GM12878 (cell line): ENCODE data around the gene PKM. TPM values are rescaled to one million over a fixed set of nuclear protein-coding genes. Genes with fewer than 3 reads are reported as not detected.
A peak's percentile ranks its signal among the peaks of the same experiment; 100 is the strongest.

Experiments used
- ATAC-seq: fragments of 200-7000 bp; cut with Tn5 transposase; 3 replicates; pipeline ENCODE4 v1.9.1; 2020; ENCODE audit warnings: mild to moderate bottlenecking, moderate library complexity
- BruUV-seq: library from RNA; stranded (reverse); fragments of 400-500 nt; replicated peaks from 2 replicates; lab custom pipeline; 2021; lab: Mats Ljungman, UMichigan
- CTCF ChIA-PET: fragments of 300-600 bp; sonication (Branson Sonifier 250); formaldehyde crosslinking; extraction: SDS; loops from one replicate; lab custom pipeline; 2021; ENCODE audit warnings: inconsistent platforms; lab: Yijun Ruan, JAX
- POLR2A ChIA-PET: fragments of 350-600 bp; formaldehyde crosslinking; extraction: SDS; loops from one replicate; lab custom pipeline; 2021; ENCODE audit warnings: inconsistent platforms; lab: Charles Lee
- RAD21 ChIA-PET: fragments of 300-600 bp; sonication (Branson Sonifier 250); formaldehyde crosslinking; loops from one replicate; lab custom pipeline; 2023; ENCODE audit warnings: antibody characterized with exemption; ENCODE audit not compliant: unreplicated experiment; lab: Charles Lee
- SMC1A ChIA-PET: fragments of 300-600 bp; sonication (Branson Sonifier 250); formaldehyde crosslinking; loops from one replicate; lab custom pipeline; 2023; ENCODE audit not compliant: unreplicated experiment, uncharacterized antibody; lab: Charles Lee
- DNase-seq: peaks from one replicate; pipeline ENCODE4 v3.0.0-alpha.2; 2011; ENCODE audit warnings: low read depth, low spot score
- FAIRE-seq: peaks from 3 replicates; lab custom pipeline; 2011; peaks lifted over from hg19 to GRCh38; lab: Jason Lieb, UNC
- H2AFZ ChIP-seq: 2 replicates; pipeline ENCODE4 v1.6.0; 2011; ENCODE audit warnings: low read depth, low read length, control low read depth; ENCODE audit not compliant: control insufficient read depth
- H3K27ac ChIP-seq: 2 replicates; pipeline ENCODE4 v1.5.1; 2011; ENCODE audit warnings: control low read depth; ENCODE audit not compliant: control insufficient read depth, insufficient read depth
- H3K27me3 ChIP-seq, 2 experiments: replicated peaks in 1 of 2; 2 replicates each; pipeline versions ENCODE4 v1.6.0 to v1.6.1; 2011; ENCODE audit warnings: low read length in 1 of 2; ENCODE audit not compliant: control insufficient read depth in 2 of 2, insufficient read depth in 2 of 2
- H3K36me3 ChIP-seq, 2 experiments: 2 replicates each; pipeline ENCODE4 v1.5.1; 2011; ENCODE audit warnings: low read length in 1 of 2; ENCODE audit not compliant: control insufficient read depth in 2 of 2, insufficient read depth in 2 of 2
- H3K4me1 ChIP-seq: 2 replicates; pipeline ENCODE4 v1.6.1; 2011; ENCODE audit warnings: mild to moderate bottlenecking, low read length, moderate library complexity, mixed read lengths; ENCODE audit not compliant: control insufficient read depth, insufficient read depth
- H3K4me2 ChIP-seq: 2 replicates; pipeline ENCODE4 v1.6.0; 2011; ENCODE audit warnings: control low read depth; ENCODE audit not compliant: control insufficient read depth, insufficient read depth
- H3K4me3 ChIP-seq: fragments of 200-600 bp; sonication (generic); 2 replicates; pipeline ENCODE4 v1.5.1; 2016
- H3K79me2 ChIP-seq: 2 replicates; pipeline ENCODE4 v1.6.0; 2011; ENCODE audit warnings: low read length; ENCODE audit not compliant: control insufficient read depth, insufficient read depth
- H3K9ac ChIP-seq: 2 replicates; pipeline ENCODE4 v1.8.0; 2011; ENCODE audit warnings: low read length, control low read depth, mixed read lengths; ENCODE audit not compliant: control insufficient read depth, insufficient read depth
- H3K9me3 ChIP-seq: replicated peaks from 3 replicates; pipeline ENCODE4 v1.5.1; 2011; ENCODE audit warnings: mild to moderate bottlenecking, low read length; ENCODE audit not compliant: control insufficient read depth, insufficient read depth
- H4K20me1 ChIP-seq: 2 replicates; pipeline ENCODE4 v1.6.0; 2011; ENCODE audit not compliant: control insufficient read depth, insufficient read depth
- ASH2L ChIP-seq: fragments of 300-600, 200-600 bp; sonication (generic); IDR thresholded peaks from 2 replicates; pipeline ENCODE4 v1.6.1; 2017; ENCODE audit warnings: low read depth, mild to moderate bottlenecking, borderline replicate concordance
- CEBPB ChIP-seq, 2 experiments: fragments of 150-350 bp in 1 of 2; IDR thresholded peaks; 2 replicates each; pipeline ENCODE4 v1.6.1; 2012 to 2014; ENCODE audit warnings: low read depth in 2 of 2, low read length in 2 of 2, borderline replicate concordance in 1 of 2, inconsistent platforms in 1 of 2
- DPF2 ChIP-seq: fragments of 450-650 bp; IDR thresholded peaks from 2 replicates; pipeline ENCODE4 v1.6.1; 2017; ENCODE audit warnings: mild to moderate bottlenecking
- ESRRA ChIP-seq: IDR thresholded peaks from 2 replicates; pipeline ENCODE4 v1.6.1; 2012; ENCODE audit warnings: mild to moderate bottlenecking, low read length, improper control_type of control experiment
- KAT2A ChIP-seq: conservative IDR thresholded peaks from 2 replicates; pipeline ENCODE4 v1.6.1; 2011; ENCODE audit warnings: low read depth, low read length; ENCODE audit not compliant: control insufficient read depth
- MTA2 ChIP-seq: fragments of 450-650 bp; IDR thresholded peaks from 2 replicates; pipeline ENCODE4 v1.6.1; 2016; ENCODE audit warnings: low read depth, mild to moderate bottlenecking, moderate library complexity
- MYC ChIP-seq: IDR thresholded peaks from 2 replicates; pipeline ENCODE4 v1.6.1; 2011; ENCODE audit warnings: mild to moderate bottlenecking, low read length, moderate library complexity, inconsistent platforms; ENCODE audit not compliant: insufficient read depth, insufficient replicate concordance, insufficient read length, severe bottlenecking
- NFIC ChIP-seq: IDR thresholded peaks from 2 replicates; pipeline ENCODE4 v1.6.1; 2012; ENCODE audit warnings: low read depth, mild to moderate bottlenecking, inconsistent platforms, low read length, moderate library complexity
- NR2F1 ChIP-seq: fragments of 450-650 bp; conservative IDR thresholded peaks from 2 replicates; pipeline ENCODE4 v1.6.1; 2017; ENCODE audit warnings: mild to moderate bottlenecking
- PAX8 ChIP-seq: fragments of 450-650 bp; IDR thresholded peaks from 2 replicates; pipeline ENCODE4 v1.6.1; 2017; ENCODE audit warnings: mild to moderate bottlenecking, moderate library complexity
- RAD51 ChIP-seq: fragments of 450-650 bp; IDR thresholded peaks from 2 replicates; pipeline ENCODE4 v1.6.1; 2016; ENCODE audit warnings: moderate library complexity, mild to moderate bottlenecking, inconsistent platforms
- RBBP5 ChIP-seq: fragments of 200-600 bp; sonication (generic); conservative IDR thresholded peaks from 2 replicates; pipeline ENCODE4 v1.6.1; 2016
- SUZ12 ChIP-seq: fragments of 200-600 bp; sonication (generic); IDR thresholded peaks from one replicate; pipeline ENCODE4 v1.6.1; 2018; ENCODE audit warnings: antibody characterized with exemption, mild to moderate bottlenecking; ENCODE audit not compliant: unreplicated experiment
- ZBED1 ChIP-seq: IDR thresholded peaks from 2 replicates; pipeline ENCODE4 v1.6.1; 2016; ENCODE audit warnings: borderline replicate concordance
- WGBS: methylation state at CpG from one replicate; pipeline ENCODE4 v1.1.6; 2016; ENCODE audit warnings: low lambda C conversion rate; ENCODE audit not compliant: insufficient replicate concordance, insufficient coverage; ENCODE audit errors: missing lambda C conversion rate; 5-methylcytosine and 5-hydroxymethylcytosine counted together
- in situ Hi-C: fragments of 300-500 bp; cut with MboI; formaldehyde crosslinking; loops from 9 replicates; pipeline ENCODE4 v1.14.3; 2018; ENCODE audit warnings: mixed read lengths
- intact Hi-C: fragments of 100-400 bp; cut with micrococcal nuclease; formaldehyde crosslinking; loops from one replicate; pipeline ENCODE4 v1.14.2; 2022; ENCODE audit not compliant: unreplicated experiment
- polyA plus RNA-seq, 11 experiments: library from polyadenylated mRNA; depleted of rRNA in 4 of 11; unstranded in 6 of 11; stranded (reverse) in 5 of 11; fragments of >200 nt; fragmentation: Nextera tagmentation in 4 of 11; fragmentation: Illumina TruSeq in 1 of 11; extraction: Ambion mirVana in 4 of 11; extraction: Trizol in 1 of 11; gene quantifications; 1 replicate in 1 of 11; 2 replicates in 10 of 11; pipeline versions ENCODE4 v1.2.1 to v1.2.3, GENCODE V29; 2011 to 2016; ENCODE audit warnings: inconsistent platforms in 2 of 11, missing spikeins in 2 of 11, low read depth in 1 of 11
- total RNA-seq, 4 experiments: library from RNA; depleted of rRNA in 3 of 4; stranded (reverse); fragments of >200 nt in 3 of 4; fragmentation: Illumina TruSeq in 1 of 4; extraction: Trizol in 1 of 4; gene quantifications; 2 replicates each; pipeline versions ENCODE4 v1.2.1 to v1.2.3, GENCODE V29; 2013 to 2021
- TF ChIP-seq, protein P1 (sequence below): fragments of 450-650 bp; IDR thresholded peaks from 2 replicates; pipeline ENCODE4 v1.6.1; 2014; ENCODE audit warnings: mild to moderate bottlenecking
- TF ChIP-seq, protein P2 (sequence below): IDR thresholded peaks from 2 replicates; pipeline ENCODE4 v1.6.1; 2011; ENCODE audit warnings: borderline replicate concordance, low read depth, mild to moderate bottlenecking, moderate library complexity, low read length; ENCODE audit not compliant: insufficient read depth, poor library complexity, severe bottlenecking
- TF ChIP-seq, protein P3 (sequence below): IDR thresholded peaks from 2 replicates; pipeline ENCODE4 v1.6.1; 2012; ENCODE audit warnings: mild to moderate bottlenecking, low read depth, low read length

PKM gene
- total and polyA plus RNA-seq, 10 of the 15 experiments (the other 5 are each of a cell fraction or from before 2014, with no cell fraction given), result 491 to 2,011 (median 1,433) TPM

DNA sequence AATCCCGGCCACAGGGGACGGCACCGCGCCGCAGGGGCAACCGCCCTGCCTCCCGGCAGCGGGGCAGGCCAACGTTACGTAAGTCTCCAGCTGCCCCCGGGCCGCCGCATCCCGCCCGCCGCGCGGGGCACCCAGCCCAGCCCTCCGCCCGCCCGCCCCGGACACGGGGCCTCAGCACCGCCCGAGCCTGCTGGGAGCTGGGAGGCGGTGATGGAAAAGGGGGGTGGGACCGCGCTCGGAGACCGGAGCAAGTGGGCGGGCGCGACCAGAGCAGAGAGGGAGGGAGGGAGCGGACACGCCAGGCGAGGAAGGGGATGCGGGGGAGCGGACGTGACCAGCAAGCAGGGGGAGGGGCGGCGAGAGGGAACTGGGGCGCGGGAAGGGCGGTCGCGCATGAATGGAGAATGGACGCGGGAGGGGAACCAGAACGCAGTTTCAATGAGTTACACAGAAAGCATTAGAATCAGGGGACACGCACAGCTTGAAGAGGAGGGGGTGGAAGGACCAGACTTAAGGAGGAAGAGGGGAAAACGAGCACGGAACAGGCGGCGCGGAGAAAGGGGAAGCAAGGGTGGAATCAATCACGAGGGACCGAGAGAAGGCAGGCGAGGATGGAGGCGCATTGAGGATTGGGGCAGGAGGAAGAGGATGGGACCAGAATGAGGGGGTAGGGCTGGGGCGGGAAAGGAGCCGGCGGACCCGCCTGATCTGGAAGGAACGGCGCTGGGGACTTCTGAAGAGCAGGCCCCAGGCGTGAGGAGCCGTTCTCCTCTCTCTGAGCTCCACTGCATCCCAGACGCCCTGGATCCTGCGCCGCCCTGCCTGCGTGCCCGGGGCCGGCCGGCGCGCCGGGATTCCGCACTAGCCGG, 559 bp downstream of the PKM start:
- intact Hi-C loops (loop anchor here (1.0 kb wide), 1 partner anchor 42 kb away; the partner anchor contains the start of gene PARP6), in situ Hi-C loops (no loop called here)
- Histone ChIP-seq H3K27me3 (no peaks in the 10 kb centered on the region), H2AFZ (no peak overlapping the region), H3K79me2 (peaks cover 69% of the 10 kb centered on the region), H3K27ac (peak overlapping the region; percentile 97), H4K20me1 (no peaks in the 10 kb centered on the region), H3K4me3 (peak overlapping the region; percentile 96), H3K36me3 (peaks cover 0 to 11% of the 10 kb centered on the region in 2 experiments; a peak in 2 of 4 replicates), H3K4me1 (peaks cover 7% of the 10 kb centered on the region; the same call in 1 of the 2 replicates), H3K4me2 (peak overlapping the region; percentile 51; the same call in 1 of the 2 replicates), H3K9me3 (no peaks in the 10 kb centered on the region), H3K9ac (peak overlapping the region; percentile 95)
- SMC1A ChIA-PET, result interaction anchor here (1.2 kb wide), 1 partner anchor 28 kb away, joined by 4 read pairs; no protein-coding TSS in a partner anchor
- under 1% methylated on average over 52 of the region's 79 CpGs for WGBS
- DNase-seq, result peak; percentile 51
- RAD21 ChIA-PET, result interaction anchor here (0.6 to 1.6 kb wide), 4 partner anchors 29 to 1695 kb away, joined by 3 to 5 read pairs (median 4); no protein-coding TSS in a partner anchor
- no TSS peak for BruUV-seq
- FAIRE-seq, result no peak
- ATAC-seq, result peak; percentile 16
- POLR2A ChIA-PET, result interaction anchor here (0.5 to 2.2 kb wide), 6 partner anchors 10 to 1063 kb away, joined by 3 to 9 read pairs (median 3); no protein-coding TSS in a partner anchor
- CTCF ChIA-PET, result interaction anchor here (0.5 to 0.7 kb wide), 2 partner anchors 46 to 482 kb away, joined by 3 read pairs; no protein-coding TSS in a partner anchor
- TF ChIP-seq RAD51 (no peak), KAT2A (no peak), RBBP5 (no peak), PAX8 (no peak; the same call in 1 of the 2 replicates), CEBPB (IDR thresholded peaks at IDR 0.05; ENCODE audit: borderline replicate concordance in 1 of 2, low read depth in 2 of 2, low read length in 2 of 2) (no peak), ASH2L (no peak), DPF2 (peak; percentile 62), SUZ12 (no peak), NFIC (no peak), ZBED1 (no peak), MTA2 (peak; percentile 67; the same call in 1 of the 2 replicates), MYC (peak; percentile 74), NR2F1 (no peak; the same call in 1 of the 2 replicates), ESRRA (no peak)
- TF ChIP-seq, protein P1, sequence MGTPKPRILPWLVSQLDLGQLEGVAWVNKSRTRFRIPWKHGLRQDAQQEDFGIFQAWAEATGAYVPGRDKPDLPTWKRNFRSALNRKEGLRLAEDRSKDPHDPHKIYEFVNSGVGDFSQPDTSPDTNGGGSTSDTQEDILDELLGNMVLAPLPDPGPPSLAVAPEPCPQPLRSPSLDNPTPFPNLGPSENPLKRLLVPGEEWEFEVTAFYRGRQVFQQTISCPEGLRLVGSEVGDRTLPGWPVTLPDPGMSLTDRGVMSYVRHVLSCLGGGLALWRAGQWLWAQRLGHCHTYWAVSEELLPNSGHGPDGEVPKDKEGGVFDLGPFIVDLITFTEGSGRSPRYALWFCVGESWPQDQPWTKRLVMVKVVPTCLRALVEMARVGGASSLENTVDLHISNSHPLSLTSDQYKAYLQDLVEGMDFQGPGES, result no peak
- TF ChIP-seq, protein P2, sequence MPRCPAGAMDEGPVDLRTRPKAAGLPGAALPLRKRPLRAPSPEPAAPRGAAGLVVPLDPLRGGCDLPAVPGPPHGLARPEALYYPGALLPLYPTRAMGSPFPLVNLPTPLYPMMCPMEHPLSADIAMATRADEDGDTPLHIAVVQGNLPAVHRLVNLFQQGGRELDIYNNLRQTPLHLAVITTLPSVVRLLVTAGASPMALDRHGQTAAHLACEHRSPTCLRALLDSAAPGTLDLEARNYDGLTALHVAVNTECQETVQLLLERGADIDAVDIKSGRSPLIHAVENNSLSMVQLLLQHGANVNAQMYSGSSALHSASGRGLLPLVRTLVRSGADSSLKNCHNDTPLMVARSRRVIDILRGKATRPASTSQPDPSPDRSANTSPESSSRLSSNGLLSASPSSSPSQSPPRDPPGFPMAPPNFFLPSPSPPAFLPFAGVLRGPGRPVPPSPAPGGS, result peak; percentile 24
- TF ChIP-seq, protein P3, sequence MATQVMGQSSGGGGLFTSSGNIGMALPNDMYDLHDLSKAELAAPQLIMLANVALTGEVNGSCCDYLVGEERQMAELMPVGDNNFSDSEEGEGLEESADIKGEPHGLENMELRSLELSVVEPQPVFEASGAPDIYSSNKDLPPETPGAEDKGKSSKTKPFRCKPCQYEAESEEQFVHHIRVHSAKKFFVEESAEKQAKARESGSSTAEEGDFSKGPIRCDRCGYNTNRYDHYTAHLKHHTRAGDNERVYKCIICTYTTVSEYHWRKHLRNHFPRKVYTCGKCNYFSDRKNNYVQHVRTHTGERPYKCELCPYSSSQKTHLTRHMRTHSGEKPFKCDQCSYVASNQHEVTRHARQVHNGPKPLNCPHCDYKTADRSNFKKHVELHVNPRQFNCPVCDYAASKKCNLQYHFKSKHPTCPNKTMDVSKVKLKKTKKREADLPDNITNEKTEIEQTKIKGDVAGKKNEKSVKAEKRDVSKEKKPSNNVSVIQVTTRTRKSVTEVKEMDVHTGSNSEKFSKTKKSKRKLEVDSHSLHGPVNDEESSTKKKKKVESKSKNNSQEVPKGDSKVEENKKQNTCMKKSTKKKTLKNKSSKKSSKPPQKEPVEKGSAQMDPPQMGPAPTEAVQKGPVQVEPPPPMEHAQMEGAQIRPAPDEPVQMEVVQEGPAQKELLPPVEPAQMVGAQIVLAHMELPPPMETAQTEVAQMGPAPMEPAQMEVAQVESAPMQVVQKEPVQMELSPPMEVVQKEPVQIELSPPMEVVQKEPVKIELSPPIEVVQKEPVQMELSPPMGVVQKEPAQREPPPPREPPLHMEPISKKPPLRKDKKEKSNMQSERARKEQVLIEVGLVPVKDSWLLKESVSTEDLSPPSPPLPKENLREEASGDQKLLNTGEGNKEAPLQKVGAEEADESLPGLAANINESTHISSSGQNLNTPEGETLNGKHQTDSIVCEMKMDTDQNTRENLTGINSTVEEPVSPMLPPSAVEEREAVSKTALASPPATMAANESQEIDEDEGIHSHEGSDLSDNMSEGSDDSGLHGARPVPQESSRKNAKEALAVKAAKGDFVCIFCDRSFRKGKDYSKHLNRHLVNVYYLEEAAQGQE, result no peak
